Thymus (tissue), 11 donors: ENCODE results near the gene SYNE1. TPM values are rescaled to one million over a fixed set of nuclear protein-coding genes. Genes with fewer than 3 reads are reported as not detected.
"Not testable (repeated sequence)": the region's sequence is repeated elsewhere in the genome, so short reads cannot be mapped to it uniquely, and the experiment has no call there.

Experiments used
- DNase-seq, 9 donors: peaks; one replicate each; pipeline ENCODE4 v3.0.0-alpha.2; 2013; ENCODE audit warnings: low spot score in 9 of 9, low read depth in 6 of 9, missing footprints in 1 of 9
- H3K27ac ChIP-seq, 2 donors: one replicate each; pipeline ENCODE4 v1.5.1; 2013; ENCODE audit warnings: control low read depth in 1 of 2, low read depth in 1 of 2, low read length in 1 of 2, mild to moderate bottlenecking in 1 of 2, moderate library complexity in 1 of 2
- H3K27me3 ChIP-seq, 2 donors: one replicate each; pipeline ENCODE4 v1.5.1; 2013; ENCODE audit warnings: low read length in 1 of 2; ENCODE audit not compliant: control insufficient read depth in 2 of 2, insufficient read depth in 1 of 2
- H3K36me3 ChIP-seq, 2 donors: one replicate each; pipeline ENCODE4 v1.5.1; 2013; ENCODE audit warnings: low read length in 1 of 2, mild to moderate bottlenecking in 1 of 2, moderate library complexity in 1 of 2; ENCODE audit not compliant: control insufficient read depth in 2 of 2, insufficient read depth in 2 of 2
- H3K4me1 ChIP-seq, 2 donors: one replicate each; pipeline ENCODE4 v1.5.1; 2013; ENCODE audit warnings: low read length in 2 of 2; ENCODE audit not compliant: control insufficient read depth in 2 of 2, insufficient read depth in 2 of 2
- H3K4me3 ChIP-seq, 2 donors: one replicate each; pipeline ENCODE4 v1.5.1; 2013; ENCODE audit warnings: low read length in 2 of 2, control low read depth in 1 of 2, mild to moderate bottlenecking in 1 of 2
- H3K9me3 ChIP-seq, 2 donors: one replicate each; pipeline ENCODE4 v1.5.1; 2013; ENCODE audit warnings: low read length in 1 of 2, mild to moderate bottlenecking in 1 of 2; ENCODE audit not compliant: control insufficient read depth in 2 of 2, insufficient read depth in 1 of 2
- WGBS: extraction: QIAGEN DNeasy Blood & Tissue Kit; methylation state at CpG from one replicate; pipeline ENCODE4 v1.1.7; 2013; 5-methylcytosine and 5-hydroxymethylcytosine counted together
- polyA plus RNA-seq: library from polyadenylated mRNA; stranded (reverse); fragments of 200-250 nt; gene quantifications from one replicate; pipeline ENCODE4 v1.2.3, GENCODE V29; 2013
- total RNA-seq: library from RNA; stranded (reverse); fragments of 120-200 nt; gene quantifications from one replicate; pipeline ENCODE4 v1.2.4, GENCODE V29; 2013
- donor health status: healthy.

The SYNE1 gene
- total and polyA plus RNA-seq, 2 donors = 49.6 to 55.1 TPM

- H3K27me3 ChIP-seq = no peaks in the 10 kb centered on the region
- no peaks in the 10 kb centered on the region for H3K9me3 ChIP-seq
- H3K27ac ChIP-seq = no peak overlapping the region
- no peaks in the 10 kb centered on the region for H3K36me3 ChIP-seq
- H3K4me3 ChIP-seq = no peak overlapping the region
- WGBS = 48% methylated on average over 4 of the region's 4 CpGs
- DNase-seq = no peak
- no peaks in the 10 kb centered on the region for H3K4me1 ChIP-seq
Observed at GRCh38 chr6:152671171-152671570, 34.0 kb upstream of the SYNE1 start.

- no peaks in the 10 kb centered on the region for H3K9me3 ChIP-seq
- H3K27ac ChIP-seq = no peak overlapping the region
- no peaks in the 10 kb centered on the region for H3K4me1 ChIP-seq
- no peaks in the 10 kb centered on the region for H3K36me3 ChIP-seq
- no peak for DNase-seq
- no peak overlapping the region for H3K4me3 ChIP-seq
- no peaks in the 10 kb centered on the region for H3K27me3 ChIP-seq
- WGBS = 78% methylated on average over 1 of the region's 1 CpG
Observed at GRCh38 chr6:152669895-152670294, 32.7 kb upstream of the SYNE1 start.

- H3K27ac ChIP-seq = no peak overlapping the region
- WGBS = 92% methylated on average over 3 of the region's 3 CpGs
- peaks cover 0 to 2% of the 10 kb centered on the region in 2 donors for H3K27me3 ChIP-seq
- no peaks in the 10 kb centered on the region for H3K4me1 ChIP-seq
- H3K36me3 ChIP-seq = no peaks in the 10 kb centered on the region
- H3K9me3 ChIP-seq = no peaks in the 10 kb centered on the region
- DNase-seq = no peak
- H3K4me3 ChIP-seq = no peak overlapping the region
Observed at GRCh38 chr6:152661776-152662175, 24.6 kb upstream of the SYNE1 start.

GRCh38 chr6:152651986-152652385, 14.8 kb upstream of the SYNE1 start:
- 88% methylated on average over 3 of the region's 3 CpGs for WGBS
- Histone ChIP-seq H3K36me3 (no peaks in the 10 kb centered on the region), H3K27me3 (no peaks in the 10 kb centered on the region), H3K27ac (no peak overlapping the region), H3K4me3 (no peak overlapping the region), H3K4me1 (no peaks in the 10 kb centered on the region), H3K9me3 (no peaks in the 10 kb centered on the region)
- no peak for DNase-seq

GRCh38 chr6:152648105-152648504, 10.9 kb upstream of the SYNE1 start:
- H3K27me3 ChIP-seq = no peaks in the 10 kb centered on the region
- 96% methylated on average over 2 of the region's 2 CpGs for WGBS
- no peaks in the 10 kb centered on the region for H3K4me1 ChIP-seq
- no peak overlapping the region for H3K27ac ChIP-seq
- no peaks in the 10 kb centered on the region for H3K9me3 ChIP-seq
- H3K36me3 ChIP-seq = no peaks in the 10 kb centered on the region
- no peak for DNase-seq
- no peak overlapping the region for H3K4me3 ChIP-seq

- H3K36me3 ChIP-seq, H3K4me3 ChIP-seq, H3K27ac ChIP-seq, H3K27me3 ChIP-seq, DNase-seq, H3K4me1 ChIP-seq, H3K9me3 ChIP-seq: not testable (repeated sequence)
- whole genome bisulfite sequencing = 96% methylated on average over 4 of the region's 4 CpGs
Observed at GRCh38 chr6:152646732-152647131, 9.6 kb upstream of the SYNE1 start.

GRCh38 chr6:152642578-152643375, 5.6 kb upstream of the SYNE1 start:
- H3K27ac ChIP-seq = no peak overlapping the region
- H3K9me3 ChIP-seq = no peaks in the 10 kb centered on the region
- WGBS = 52% methylated on average over 8 of the region's 8 CpGs
- H3K4me1 ChIP-seq = no peaks in the 10 kb centered on the region
- peaks cover 1 to 14% of the 10 kb centered on the region in 2 donors for H3K27me3 ChIP-seq
- no peak overlapping the region for H3K4me3 ChIP-seq
- DNase-seq = peak in 1 of 9 donors; percentile 22
- H3K36me3 ChIP-seq = no peaks in the 10 kb centered on the region

GRCh38 chr6:152636609-152637295, 410 bp downstream of the SYNE1 start:
- Histone ChIP-seq H3K36me3 (no peaks in the 10 kb centered on the region), H3K4me1 (peaks cover 0 to 2% of the 10 kb centered on the region in 2 donors), H3K27me3 (peaks cover 23 to 41% of the 10 kb centered on the region in 2 donors), H3K4me3 (peak overlapping the region; percentile 22 to 38), H3K9me3 (peaks cover 0 to 4% of the 10 kb centered on the region in 2 donors), H3K27ac (peak overlapping the region in 1 of 2 donors; percentile 18)
- WGBS = 2% methylated on average over 72 of the region's 72 CpGs
- DNase-seq = no peak

GRCh38 chr6:152636021-152636608, 1.0 kb downstream of the SYNE1 start:
- H3K9me3 ChIP-seq = peaks cover 0 to 4% of the 10 kb centered on the region in 2 donors
- peak overlapping the region; percentile 16 to 38 for H3K4me3 ChIP-seq
- no peak overlapping the region for H3K27ac ChIP-seq
- DNase-seq = no peak
- no peaks in the 10 kb centered on the region for H3K36me3 ChIP-seq
- peaks cover 23 to 41% of the 10 kb centered on the region in 2 donors for H3K27me3 ChIP-seq
- H3K4me1 ChIP-seq = peaks cover 0 to 2% of the 10 kb centered on the region in 2 donors
- 10% methylated on average over 20 of the region's 20 CpGs for WGBS
